HG02884 (cell line): ENCODE measurements around the gene CPM.
"Not testable (repeated sequence)": the region's sequence is repeated elsewhere in the genome, so short reads cannot be mapped to it uniquely, and the experiment has no call there.

Source experiments
- ATAC-seq: cut with Tn5 transposase; IDR thresholded peaks from one replicate; pipeline ENCODE4 v1.9.1; 2021; ENCODE audit warnings: mild to moderate bottlenecking, moderate library complexity; ENCODE audit not compliant: unreplicated experiment

CPM gene

GRCh38 chr12:68880660-68881325 lies 52.2 kb downstream of the CPM start:
- ATAC-seq = no peak

- ATAC-seq = no peak
These were observed 54.1 kb downstream of the CPM start for GRCh38 chr12:68878846-68879245.

DNA sequence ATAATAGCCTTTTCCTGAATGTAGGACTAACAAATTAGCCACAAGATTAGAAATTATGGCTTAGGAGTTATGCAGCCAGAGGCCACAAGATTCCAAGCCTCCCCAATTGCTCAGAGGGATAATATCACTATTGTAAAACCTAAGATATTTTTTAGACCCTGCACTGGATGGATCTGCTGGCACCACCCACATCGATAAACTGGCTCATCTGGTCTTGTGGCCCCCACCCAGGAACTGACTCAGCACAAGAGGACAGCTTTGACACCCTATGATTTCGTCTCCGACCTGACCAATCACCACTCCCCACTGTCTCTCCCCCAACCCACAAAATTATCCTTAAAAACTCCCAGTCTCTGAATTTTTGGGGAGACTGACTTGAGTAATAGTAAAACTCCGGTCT lies 54.7 kb downstream of the CPM start:
- no peak for ATAC-seq

DNA sequence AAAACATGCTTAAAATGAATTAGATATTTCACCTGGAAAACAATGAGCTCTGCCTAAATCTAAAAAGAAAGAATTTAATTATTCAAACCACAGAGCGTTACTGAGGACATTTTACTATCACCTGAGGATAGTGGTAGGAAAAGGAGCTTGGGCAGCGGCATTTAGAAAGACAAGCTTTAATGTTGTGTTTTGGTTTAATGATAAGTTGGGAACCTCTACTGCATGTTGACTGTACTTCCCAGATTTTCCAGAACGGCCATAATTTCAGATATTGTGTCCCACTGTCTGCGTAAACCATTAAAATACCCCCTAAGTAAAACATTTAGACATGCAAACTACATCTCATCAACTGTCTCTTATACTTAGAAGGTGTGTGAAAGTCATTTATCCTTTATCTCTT lies 55.4 kb downstream of the CPM start:
- no peak for ATAC-seq

DNA sequence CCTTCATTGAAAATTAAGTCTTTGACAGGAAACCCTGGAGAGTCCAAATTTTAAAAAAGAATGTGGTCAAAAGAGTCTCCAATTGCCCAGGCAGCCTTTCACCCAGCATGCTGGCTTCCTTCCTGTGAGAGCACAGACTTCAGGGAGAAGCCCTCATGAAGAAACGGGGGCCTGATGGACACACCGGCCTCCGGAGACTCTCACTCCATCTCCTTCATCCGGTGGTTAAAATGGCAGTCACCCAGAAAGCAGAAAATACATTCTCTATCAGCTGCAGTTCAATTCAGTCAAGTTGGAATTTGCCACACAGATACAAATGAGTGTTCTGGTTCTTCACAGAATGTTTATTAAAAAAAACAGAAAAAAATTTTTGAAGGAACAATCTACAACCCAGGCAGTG lies 56.5 kb downstream of the CPM start:
- ATAC-seq = no peak

DNA sequence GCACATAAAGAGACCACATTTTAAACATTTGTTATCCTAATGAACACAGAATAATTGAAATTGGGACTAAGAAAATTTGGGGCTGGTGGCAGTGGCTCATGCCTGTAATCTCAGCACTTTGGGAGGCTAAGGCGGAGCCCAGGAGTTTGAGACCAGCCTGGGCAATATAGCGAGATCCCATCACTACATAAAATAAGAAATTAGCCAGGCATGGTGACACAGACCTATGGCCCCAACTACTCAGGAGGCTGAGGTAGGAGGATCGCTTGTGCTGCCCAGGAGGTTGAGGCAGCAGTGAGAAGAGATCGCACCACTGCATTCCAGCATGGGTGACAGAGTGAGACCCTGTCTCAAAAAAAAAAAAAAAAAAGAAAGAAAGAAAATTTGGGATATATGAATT lies 59.7 kb downstream of the CPM start:
- ATAC-seq = no peak

DNA sequence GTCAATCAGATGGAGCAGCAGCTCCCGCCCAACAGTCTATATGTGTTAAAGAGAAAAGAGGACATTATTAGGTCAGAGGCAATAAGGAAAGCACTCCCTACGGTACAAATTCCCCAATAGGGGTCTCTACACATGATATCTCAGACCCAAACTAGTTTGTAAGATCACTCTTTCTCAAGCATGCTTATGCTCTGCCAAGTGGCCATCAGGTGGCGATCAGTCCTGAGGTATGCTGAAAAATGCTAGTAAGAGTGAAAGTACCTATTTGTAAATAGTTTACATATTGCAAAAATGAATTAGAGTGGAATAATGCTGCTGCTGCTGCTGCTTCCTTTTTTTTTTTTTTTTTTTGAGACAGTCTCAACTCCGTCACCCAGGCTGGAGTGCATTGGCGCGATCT lies 61.0 kb downstream of the CPM start:
- no peak for ATAC-seq

DNA sequence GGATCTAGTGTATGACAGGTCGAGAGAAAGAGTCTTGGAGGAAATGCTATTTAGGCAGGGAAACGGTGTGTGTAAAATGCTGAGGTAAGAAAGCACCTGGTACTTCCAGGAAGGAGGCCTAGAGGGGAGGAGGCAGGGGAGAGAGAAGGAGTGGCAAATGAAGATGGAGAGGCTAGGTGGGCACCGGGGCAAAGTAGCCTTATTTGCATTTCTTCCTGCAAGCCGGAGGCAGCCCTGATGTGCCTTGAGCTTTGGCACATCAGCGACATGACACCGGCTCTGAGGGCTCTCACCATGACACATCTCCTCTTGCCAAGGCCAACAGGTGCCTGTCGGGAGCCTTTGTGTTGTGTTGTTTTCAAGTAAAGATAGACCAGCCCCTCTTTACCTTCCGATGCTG lies 61.6 kb downstream of the CPM start:
- ATAC-seq = no peak

GRCh38 chr12:68870443-68870842 lies 62.5 kb downstream of the CPM start:
- no peak for ATAC-seq

- no peak for ATAC-seq
These were observed 63.0 kb downstream of the CPM start for GRCh38 chr12:68870011-68870410.

DNA sequence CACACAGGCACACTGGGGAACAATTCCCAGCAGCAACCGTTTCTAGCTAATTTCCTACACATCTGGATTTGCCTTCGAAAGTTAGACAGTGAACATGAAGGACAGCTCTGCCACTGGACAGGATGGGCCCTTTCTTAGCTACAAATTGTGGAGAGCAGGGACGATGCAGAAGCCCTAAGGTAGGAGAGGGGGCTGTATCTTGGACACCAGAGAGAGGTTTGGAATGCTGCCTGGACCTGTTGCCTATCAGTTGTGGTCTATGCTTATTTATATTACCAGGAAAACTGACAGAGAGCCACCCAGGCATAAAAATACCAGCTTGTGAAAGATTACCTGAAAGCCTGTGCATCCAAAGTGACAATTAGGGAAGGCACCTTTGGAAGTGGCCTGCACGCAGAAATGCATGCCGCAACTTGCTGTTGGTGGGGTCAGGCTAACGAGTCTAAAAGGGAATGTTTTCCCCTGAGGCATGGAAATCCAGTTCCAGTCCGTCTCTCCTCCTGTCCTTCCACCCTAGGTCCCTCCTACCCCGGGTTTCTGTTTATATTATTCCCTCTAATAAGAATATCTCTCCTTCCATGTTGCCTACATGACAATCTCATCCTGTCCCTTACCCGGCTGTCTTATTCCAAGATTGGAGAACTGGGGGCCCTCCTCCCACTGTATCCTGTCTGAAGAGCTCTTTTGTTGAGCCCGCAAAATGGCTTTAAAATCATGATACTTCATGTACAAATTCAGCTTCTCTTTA lies 64.8 kb downstream of the CPM start:
- no peak for ATAC-seq

GRCh38 chr12:68867606-68868005 lies 65.4 kb downstream of the CPM start:
- ATAC-seq = no peak

GRCh38 chr12:68866950-68867349 lies 66.0 kb downstream of the CPM start:
- no peak for ATAC-seq

GRCh38 chr12:68865399-68866164 lies 67.4 kb downstream of the CPM start:
- no peak for ATAC-seq

- ATAC-seq = no peak
These were observed 68.4 kb downstream of the CPM start for GRCh38 chr12:68864604-68865003.

DNA sequence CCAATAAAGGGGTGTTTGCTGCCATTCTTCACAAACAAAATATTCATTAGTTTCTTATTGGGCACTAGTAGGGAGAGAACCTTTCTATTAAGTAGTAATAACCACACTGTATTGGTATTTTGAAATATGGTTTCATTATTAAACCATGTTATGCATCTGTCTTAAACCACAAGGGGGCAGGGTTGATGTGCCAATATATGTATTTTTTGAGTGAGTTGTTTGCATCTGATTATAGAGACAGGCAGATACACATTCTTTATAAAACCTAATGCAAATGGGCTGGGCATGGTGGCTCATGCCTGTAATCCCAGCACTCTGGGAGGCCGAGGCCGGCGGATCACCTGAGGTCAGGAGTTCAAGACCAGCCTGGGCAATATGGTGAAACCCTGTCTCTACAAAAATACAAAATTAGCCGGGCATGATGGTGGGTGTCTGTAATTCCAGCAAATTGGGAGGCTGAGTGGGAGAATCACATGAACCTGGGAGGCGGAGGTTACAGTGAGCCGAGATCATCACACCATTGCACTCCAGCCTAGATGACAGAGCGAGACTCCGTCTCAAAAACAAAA lies 69.0 kb downstream of the CPM start:
- not testable (repeated sequence) for ATAC-seq

DNA sequence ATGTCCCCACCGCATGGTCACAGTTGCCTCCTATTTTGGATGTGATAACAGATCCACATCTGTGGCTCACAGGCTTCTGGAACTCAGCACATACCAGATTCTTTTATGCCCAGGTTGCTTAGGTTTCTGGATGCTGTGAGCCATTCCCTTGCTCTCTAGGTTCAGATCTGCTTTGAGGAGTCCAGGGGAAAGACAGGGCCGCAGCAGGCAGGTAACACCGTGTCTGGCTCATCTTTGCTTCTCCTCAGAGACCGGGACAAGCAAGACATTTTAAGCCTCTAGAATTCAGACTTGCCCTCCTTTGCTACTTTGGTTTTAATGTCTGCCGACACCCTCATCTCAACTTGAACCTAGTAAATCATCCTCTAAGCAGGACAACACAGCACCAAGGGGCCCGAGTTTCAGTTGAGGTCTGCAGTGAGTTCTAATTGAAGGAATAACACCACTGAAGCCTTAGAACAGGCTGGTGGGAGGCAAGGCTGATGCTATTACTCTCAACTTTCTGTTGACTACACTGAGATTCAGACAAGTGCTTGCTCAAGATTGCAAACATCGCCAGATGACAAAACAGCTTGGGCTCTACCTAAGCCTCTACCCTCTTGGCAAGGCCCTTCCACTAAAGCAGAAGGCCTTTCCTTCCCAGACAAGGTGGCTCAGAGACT lies 69.7 kb downstream of the CPM start:
- no peak for ATAC-seq

DNA sequence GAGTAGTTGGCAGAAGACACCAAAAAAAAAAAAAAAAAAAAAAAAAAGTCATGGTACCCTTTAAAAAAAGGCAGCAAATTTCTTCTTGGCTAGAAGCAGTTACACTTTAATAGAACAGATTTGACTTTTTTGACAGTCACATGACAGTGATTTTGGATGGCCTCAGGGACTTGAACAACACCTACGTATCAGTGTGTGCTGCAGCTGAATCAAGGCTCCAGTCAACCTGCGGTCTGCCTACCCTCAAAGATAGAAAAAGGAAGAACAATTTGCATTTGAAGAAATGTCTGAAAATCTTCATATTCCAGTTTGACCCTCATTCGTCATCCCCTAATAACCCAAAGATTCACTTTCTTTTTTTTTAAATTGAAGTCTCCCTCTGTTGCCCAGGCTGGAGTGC lies 71.1 kb downstream of the CPM start:
- ATAC-seq = no peak

DNA sequence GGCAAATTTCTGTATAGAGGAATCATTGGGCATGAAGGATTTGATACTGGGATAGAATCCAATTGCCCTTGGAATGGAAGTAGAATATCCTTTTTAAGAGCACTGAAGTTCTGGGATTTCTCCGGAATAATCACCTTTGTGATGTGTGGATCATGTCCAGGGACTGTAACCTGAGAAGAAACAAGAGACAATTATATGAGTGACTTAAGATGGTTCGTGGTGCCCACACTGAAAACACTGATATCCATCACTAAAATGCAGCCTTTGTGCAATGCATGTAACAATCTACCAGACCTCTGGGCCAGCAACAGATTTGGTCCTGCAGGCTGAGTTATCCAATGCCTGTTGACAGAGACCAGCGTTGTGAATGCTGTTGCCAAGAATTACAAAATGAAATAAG lies 76.5 kb downstream of the CPM start:
- ATAC-seq = no peak

GRCh38 chr12:68855771-68856170 lies 77.2 kb downstream of the CPM start:
- no peak for ATAC-seq

DNA sequence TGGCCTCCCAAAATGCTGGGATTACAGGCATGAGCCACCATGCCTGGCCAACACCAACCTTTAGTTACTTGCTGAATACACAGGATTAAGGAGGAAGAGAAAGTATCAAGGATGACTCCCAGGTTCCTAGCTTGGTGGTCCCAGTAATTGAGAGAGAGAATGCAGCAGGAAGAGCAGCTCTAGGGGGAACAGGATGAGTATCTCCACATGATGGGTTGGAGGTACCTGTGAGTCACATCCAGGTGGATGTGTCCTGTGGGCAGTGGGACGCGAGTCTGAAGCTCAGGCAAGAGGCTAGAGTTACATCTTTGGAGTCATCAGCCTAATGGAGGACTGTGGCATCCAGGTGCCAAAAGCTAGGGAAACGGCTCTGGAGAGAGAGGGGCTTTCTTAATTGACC lies 77.9 kb downstream of the CPM start:
- no peak for ATAC-seq
